ENCODE measurements around the gene FAM20A. TPM values are rescaled to one million over a fixed set of nuclear protein-coding genes. Genes with fewer than 3 reads are reported as not detected.

Gene FAM20A
- total RNA-seq, 1 experiment from 2014 or later: not detected

- no peaks in the 10 kb centered on the region for H4K20me1 ChIP-seq (ENCODE audit: insufficient read depth)
- H3K36me3 ChIP-seq (ENCODE audit: low read depth): no peaks in the 10 kb centered on the region
- no peaks in the 10 kb centered on the region for H3K4me1 ChIP-seq (replicated peaks; ENCODE audit: insufficient read depth)
- H3K27ac ChIP-seq: no peak overlapping the region
- TF ChIP-seq CTCF (conservative IDR thresholded peaks at IDR 0.05) (no peak), EZH2 (IDR thresholded peaks at IDR 0.05; ENCODE audit: low read depth) (no peak)
- no peaks in the 10 kb centered on the region for H3K9me2 ChIP-seq (ENCODE audit: insufficient read depth)
- no TSS peak for BruUV-seq (replicated peaks)
- H3F3A ChIP-seq (ENCODE audit: insufficient read depth, low read depth): 0 out of 2 replicates have a peak, but pooled peaks cover 4% of the 10 kb centered on the region
- H2AFZ ChIP-seq: no peak overlapping the region
- CTCF ChIA-PET: no interaction called here
- no peak overlapping the region for H3K4me2 ChIP-seq
- POLR2A ChIA-PET (ENCODE audit: unreplicated experiment): no interaction called here
- H3K9me3 ChIP-seq (ENCODE audit: insufficient read depth, low read depth): no peaks in the 10 kb centered on the region
- intact Hi-C loops (cut with micrococcal nuclease; ENCODE audit: unreplicated experiment): no loop called here
- peak in 1 of 2 experiments; percentile 36 for DNase-seq
- no peak overlapping the region for H3K4me3 ChIP-seq
- H3K27me3 ChIP-seq (ENCODE audit: insufficient read depth, low read depth): no peaks in the 10 kb centered on the region
- H3K79me2 ChIP-seq (ENCODE audit: low read depth): no peaks in the 10 kb centered on the region
These were observed 58.3 kb downstream of the FAM20A start for GRCh38 chr17:68542698-68543463.

GRCh38 chr17:68541816-68542215 lies 59.4 kb downstream of the FAM20A start:
- H3K79me2 ChIP-seq (ENCODE audit: low read depth): no peaks in the 10 kb centered on the region
- no peaks in the 10 kb centered on the region for H3K9me2 ChIP-seq (ENCODE audit: insufficient read depth)
- BruUV-seq (replicated peaks): no TSS peak
- no peaks in the 10 kb centered on the region for H4K20me1 ChIP-seq (ENCODE audit: insufficient read depth)
- no peak overlapping the region for H2AFZ ChIP-seq
- no peaks in the 10 kb centered on the region for H3K9me3 ChIP-seq (ENCODE audit: insufficient read depth, low read depth)
- 0 out of 2 replicates have a peak, but pooled peaks cover 4% of the 10 kb centered on the region for H3F3A ChIP-seq (ENCODE audit: insufficient read depth, low read depth)
- no peaks in the 10 kb centered on the region for H3K27me3 ChIP-seq (ENCODE audit: insufficient read depth, low read depth)
- H3K4me2 ChIP-seq: no peak overlapping the region
- H3K27ac ChIP-seq: no peak overlapping the region
- no peaks in the 10 kb centered on the region for H3K36me3 ChIP-seq (ENCODE audit: low read depth)
- H3K4me1 ChIP-seq (replicated peaks; ENCODE audit: insufficient read depth): no peaks in the 10 kb centered on the region
- no peak overlapping the region for H3K4me3 ChIP-seq
- intact Hi-C loops (cut with micrococcal nuclease; ENCODE audit: unreplicated experiment): no loop called here
- ChIA-PET CTCF (no interaction called here), POLR2A (ENCODE audit: unreplicated experiment) (no interaction called here)
- no peak for DNase-seq
- no peak for TF ChIP-seq EZH2 (IDR thresholded peaks at IDR 0.05; ENCODE audit: low read depth)
- TF ChIP-seq CTCF (conservative IDR thresholded peaks at IDR 0.05): no peak

DNA sequence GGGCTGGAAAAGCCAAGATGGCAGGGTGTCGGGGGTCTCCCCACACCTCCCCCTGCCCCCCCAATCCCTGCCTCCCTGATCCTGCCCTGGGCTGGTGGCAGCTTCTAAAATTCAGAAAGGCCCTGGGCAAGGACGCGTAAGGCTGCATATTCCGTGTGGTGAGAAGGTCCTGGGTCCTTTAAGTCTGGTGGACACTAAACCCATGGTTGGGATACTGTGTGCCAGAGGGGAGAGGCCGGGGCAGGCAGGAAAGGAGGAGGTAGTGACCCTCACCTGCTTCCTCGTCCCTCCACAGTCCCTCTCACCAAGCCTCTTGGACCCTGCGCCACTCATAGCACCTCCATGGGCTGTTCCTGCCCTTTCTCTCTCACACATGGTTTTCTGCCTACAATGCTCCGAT lies 60.2 kb downstream of the FAM20A start:
- Histone ChIP-seq H3K4me2 (no peak overlapping the region), H3K36me3 (ENCODE audit: low read depth) (no peaks in the 10 kb centered on the region), H3K79me2 (ENCODE audit: low read depth) (no peaks in the 10 kb centered on the region), H4K20me1 (ENCODE audit: insufficient read depth) (no peaks in the 10 kb centered on the region), H2AFZ (no peak overlapping the region), H3K4me1 (replicated peaks; ENCODE audit: insufficient read depth) (no peaks in the 10 kb centered on the region), H3K9me3 (ENCODE audit: insufficient read depth, low read depth) (no peaks in the 10 kb centered on the region), H3K27ac (no peak overlapping the region), H3K4me3 (no peak overlapping the region), H3K27me3 (ENCODE audit: insufficient read depth, low read depth) (no peaks in the 10 kb centered on the region), H3F3A (ENCODE audit: insufficient read depth, low read depth) (0 out of 2 replicates have a peak, but pooled peaks cover 4% of the 10 kb centered on the region), H3K9me2 (ENCODE audit: insufficient read depth) (no peaks in the 10 kb centered on the region)
- TF ChIP-seq EZH2 (IDR thresholded peaks at IDR 0.05; ENCODE audit: low read depth): no peak
- TF ChIP-seq CTCF (conservative IDR thresholded peaks at IDR 0.05): no peak
- intact Hi-C loops (cut with micrococcal nuclease; ENCODE audit: unreplicated experiment): no loop called here
- DNase-seq: no peak
- POLR2A ChIA-PET (ENCODE audit: unreplicated experiment): no interaction called here
- BruUV-seq (replicated peaks): no TSS peak
- CTCF ChIA-PET: no interaction called here

Measured in PC-9 (cell line).